Measurements from ENCODE around the gene SSTR3.
A peak's percentile ranks its signal among the peaks of the same experiment; 100 is the strongest.

Gene SSTR3

DNA sequence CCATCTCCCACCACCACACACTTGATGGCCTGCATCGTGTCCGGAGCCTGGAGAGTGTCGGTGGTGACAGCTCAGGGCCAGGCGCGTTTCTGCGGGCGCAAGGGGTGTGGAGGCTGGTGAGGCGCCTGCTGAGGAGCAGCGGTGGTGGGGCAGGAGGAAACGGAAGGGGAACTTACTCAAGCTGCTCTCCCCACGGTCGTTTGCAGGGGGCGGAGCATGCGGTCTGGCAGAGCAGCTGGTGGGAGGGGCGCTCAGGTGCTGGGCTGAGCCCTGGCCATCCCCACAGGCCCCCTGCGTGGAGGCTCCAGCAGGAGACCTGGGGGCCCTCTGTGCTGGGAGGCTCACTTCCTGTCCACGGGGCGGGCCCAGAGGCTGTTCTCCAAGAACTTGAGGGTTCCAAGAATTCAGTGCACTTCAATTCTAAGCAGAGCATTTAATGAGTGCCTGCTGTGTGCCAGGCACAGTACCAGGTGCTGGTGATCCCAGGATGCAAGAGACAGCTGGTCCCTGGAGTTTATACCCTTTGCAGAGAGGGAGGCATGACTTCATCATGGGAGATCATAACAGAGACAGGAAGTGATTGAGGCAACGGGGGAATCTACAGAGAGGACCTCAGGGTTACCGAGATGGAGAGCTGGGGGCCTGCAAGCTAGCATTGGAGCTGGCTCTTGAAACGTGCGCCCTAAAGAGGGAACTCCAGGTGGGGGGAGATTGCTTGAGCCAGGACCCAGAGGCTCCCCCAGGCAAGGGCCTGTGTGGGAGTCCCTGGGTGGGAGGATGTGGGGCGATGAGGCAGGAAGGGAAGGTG is 32.0 kb upstream of the SSTR3 start, which contains the start of gene RAC2:
TSS of gene RAC2 (minus strand) at position 156 of the 808 bp plus-strand sequence. CDS start at position 35, 121 bp downstream.
- peak; percentile 98 for DNase-seq (ENCODE audit: low read depth)
- TF ChIP-seq POLR2A (IDR thresholded peaks at IDR 0.05; ENCODE audit: extremely low read depth, insufficient read length) (peak; percentile 47), CTCF (IDR thresholded peaks at IDR 0.05; ENCODE audit: low read depth, low read length) (no peak), MYC (IDR thresholded peaks at IDR 0.05; ENCODE audit: low read depth, low read length) (peak; percentile 77; the same call in 1 of the 2 replicates), MAX (IDR thresholded peaks at IDR 0.05; ENCODE audit: low read depth, low read length) (peak; percentile 83)
- H3K4me3 ChIP-seq (ENCODE audit: low read depth, low read length), result peak within 1 kb of the TSS; percentile 85

GRCh38 chr22:37243402-37244113 is 31.3 kb upstream of the SSTR3 start:
- DNase-seq (ENCODE audit: low read depth), result peak; percentile 74
- H3K4me3 ChIP-seq (ENCODE audit: low read depth, low read length), result peak overlapping the region; percentile 85
- TF ChIP-seq MYC (IDR thresholded peaks at IDR 0.05; ENCODE audit: low read depth, low read length), result no peak

DNA sequence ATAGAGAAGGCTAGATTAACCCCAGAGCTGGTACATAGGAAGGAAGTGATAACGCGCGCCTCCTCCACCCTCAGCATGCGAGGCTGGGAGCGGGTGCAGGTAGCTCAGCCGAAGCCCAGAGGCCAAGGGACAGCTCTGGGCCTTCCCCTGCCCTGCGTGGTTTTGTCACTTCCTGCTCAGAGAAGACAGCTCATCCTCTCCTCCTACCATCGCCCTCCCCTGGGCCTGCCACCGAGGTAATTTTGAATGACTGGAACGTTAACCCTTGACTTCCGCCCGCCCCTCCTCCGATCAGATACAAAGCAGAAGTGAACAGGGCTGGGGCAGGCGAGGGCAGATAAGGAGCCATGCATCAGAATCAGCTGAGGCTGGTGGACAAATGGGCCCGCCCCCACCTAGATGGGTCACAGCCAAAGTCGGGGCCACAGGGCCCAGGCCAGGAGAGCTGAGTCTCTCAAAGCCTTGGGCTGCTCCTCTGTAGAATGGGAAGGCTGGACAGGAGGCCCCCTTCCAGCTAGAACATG is 30.2 kb upstream of the SSTR3 start:
- H3K4me3 ChIP-seq (ENCODE audit: low read depth, low read length), result peak overlapping the region; percentile 85
- peak; percentile 98 for DNase-seq (ENCODE audit: low read depth)
- TF ChIP-seq MYC (IDR thresholded peaks at IDR 0.05; ENCODE audit: low read depth, low read length), result peak; percentile 44; the same call in 1 of the 2 replicates
- peak; percentile 68; the same call in 1 of the 2 replicates for TF ChIP-seq MAX (IDR thresholded peaks at IDR 0.05; ENCODE audit: low read depth, low read length)
- no peak for TF ChIP-seq POLR2A (IDR thresholded peaks at IDR 0.05; ENCODE audit: extremely low read depth, insufficient read length)

- H3K4me3 ChIP-seq (ENCODE audit: low read depth, low read length), result peak overlapping the region; percentile 70
- TF ChIP-seq POLR2A (IDR thresholded peaks at IDR 0.05; ENCODE audit: extremely low read depth, insufficient read length) (no peak), CTCF (IDR thresholded peaks at IDR 0.05; ENCODE audit: low read depth, low read length) (no peak), MAX (IDR thresholded peaks at IDR 0.05; ENCODE audit: low read depth, low read length) (no peak), MYC (IDR thresholded peaks at IDR 0.05; ENCODE audit: low read depth, low read length) (no peak)
- DNase-seq (ENCODE audit: low read depth), result peak; percentile 55
Observed at GRCh38 chr22:37241351-37242142, 29.3 kb upstream of the SSTR3 start.

GRCh38 chr22:37240941-37241320 is 28.7 kb upstream of the SSTR3 start:
- no peak for TF ChIP-seq MYC (IDR thresholded peaks at IDR 0.05; ENCODE audit: low read depth, low read length)
- TF ChIP-seq CTCF (IDR thresholded peaks at IDR 0.05; ENCODE audit: low read depth, low read length), result no peak
- no peak for TF ChIP-seq MAX (IDR thresholded peaks at IDR 0.05; ENCODE audit: low read depth, low read length)
- TF ChIP-seq POLR2A (IDR thresholded peaks at IDR 0.05; ENCODE audit: extremely low read depth, insufficient read length), result no peak
- peak overlapping the region; percentile 70 for H3K4me3 ChIP-seq (ENCODE audit: low read depth, low read length)
- DNase-seq (ENCODE audit: low read depth), result no peak

DNA sequence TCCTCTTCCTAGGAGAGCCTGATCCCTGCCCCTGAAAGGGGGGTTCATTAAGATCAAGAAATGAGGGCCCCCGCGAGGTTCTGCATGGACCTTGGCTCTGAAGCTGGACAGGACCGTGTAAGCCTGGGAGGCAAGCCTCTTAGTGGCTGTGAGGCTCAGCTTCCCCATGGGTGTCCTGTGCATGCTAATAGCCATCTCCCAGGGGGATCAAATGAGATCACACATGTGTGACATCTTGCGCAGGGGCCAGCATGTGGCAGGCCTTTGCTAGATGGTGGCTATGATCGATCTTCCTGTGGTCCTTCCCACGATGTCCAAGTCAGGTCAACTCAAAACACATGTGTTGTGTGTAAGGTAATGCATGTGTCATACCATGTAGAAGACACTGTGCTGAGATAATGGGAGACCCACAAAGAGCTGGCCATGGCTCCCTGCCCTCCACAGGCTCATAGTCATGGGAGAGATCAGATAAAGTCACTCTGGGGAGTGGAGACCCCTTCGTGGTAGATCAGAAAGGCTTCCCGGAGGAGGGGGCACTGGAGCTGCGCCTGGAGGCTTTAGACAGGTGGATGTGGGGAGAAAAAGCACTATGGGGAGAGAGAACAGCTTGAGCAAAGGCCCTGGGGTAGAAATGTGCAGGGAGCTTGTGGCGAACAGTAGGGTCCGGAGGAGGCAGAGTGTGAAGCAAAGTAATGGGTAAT is 28.1 kb upstream of the SSTR3 start:
- H3K4me3 ChIP-seq (ENCODE audit: low read depth, low read length), result no peak overlapping the region
- DNase-seq (ENCODE audit: low read depth), result no peak
- no peak for TF ChIP-seq POLR2A (IDR thresholded peaks at IDR 0.05; ENCODE audit: extremely low read depth, insufficient read length)
- TF ChIP-seq CTCF (IDR thresholded peaks at IDR 0.05; ENCODE audit: low read depth, low read length), result no peak
- no peak for TF ChIP-seq MAX (IDR thresholded peaks at IDR 0.05; ENCODE audit: low read depth, low read length)
- no peak for TF ChIP-seq MYC (IDR thresholded peaks at IDR 0.05; ENCODE audit: low read depth, low read length)

Measured in NB4 (cell line).